Fibroblast of lung (primary cell): ENCODE data around the gene GHDC.

Experiments used
- CTCF ChIP-seq, 2 donors: IDR thresholded peaks in 1 of 2; conservative IDR thresholded peaks in 1 of 2; 1 replicate in 1 of 2; 2 replicates in 1 of 2; pipeline ENCODE4 v1.5.1; 2011 to 2012; ENCODE audit warnings: low read length in 2 of 2, control low read depth in 1 of 2, inconsistent platforms in 1 of 2, low read depth in 1 of 2, mild to moderate bottlenecking in 1 of 2
- EZH2 ChIP-seq: IDR thresholded peaks from 2 replicates; pipeline ENCODE4 v1.5.1; 2012; ENCODE audit warnings: low read length, control low read depth, mild to moderate bottlenecking; ENCODE audit errors: missing control alignments

- no peak for TF ChIP-seq EZH2
- TF ChIP-seq CTCF (conservative IDR thresholded peaks at IDR 0.05 in 1 of 2, IDR thresholded peaks at IDR 0.05 in 1 of 2; ENCODE audit: low read depth in 1 of 2, low read length in 2 of 2): no peak
Measured at GRCh38 chr17:42203354-42203753, 9.1 kb upstream of the GHDC start.
